GM12891 (cell line): ENCODE results near the gene CCL28.
"Not testable (repeated sequence)": the region's sequence is repeated elsewhere in the genome, so short reads cannot be mapped to it uniquely, and the experiment has no call there.

Source experiments
- DNase-seq: peaks from one replicate; pipeline ENCODE4 v3.0.0; 2011; ENCODE audit warnings: low spot score; ENCODE audit not compliant: insufficient read length
- FAIRE-seq: peaks from 2 replicates; lab custom pipeline; 2011; peaks lifted over from hg19 to GRCh38; lab: Jason Lieb, UNC
- PAX5 ChIP-seq: IDR thresholded peaks from 2 replicates; pipeline ENCODE4 v1.6.1; 2011; ENCODE audit warnings: low read length, moderate library complexity, mild to moderate bottlenecking; ENCODE audit not compliant: insufficient read depth, severe bottlenecking
- POLR2A ChIP-seq: IDR thresholded peaks from 2 replicates; pipeline ENCODE4 v1.6.1; 2011; ENCODE audit warnings: low read depth, low read length, control low read depth
- POLR2AphosphoS5 ChIP-seq: IDR thresholded peaks from 2 replicates; pipeline ENCODE4 v1.6.1; 2011; ENCODE audit warnings: low read depth, low read length, control low read depth
- POU2F2 ChIP-seq: IDR thresholded peaks from 2 replicates; pipeline ENCODE4 v1.6.1; 2011; ENCODE audit warnings: low read depth, mild to moderate bottlenecking, control low read depth, low read length, moderate library complexity
- SPI1 ChIP-seq: IDR thresholded peaks from 2 replicates; pipeline ENCODE4 v1.6.1; 2011; ENCODE audit warnings: low read depth, low read length, control low read depth
- TAF1 ChIP-seq: IDR thresholded peaks from 2 replicates; pipeline ENCODE4 v1.6.1; 2011; ENCODE audit warnings: low read depth, low read length, control low read depth

CCL28 gene

GRCh38 chr5:43376496-43377140, 35.6 kb downstream of the CCL28 start:
- DNase-seq, result no peak
- no peak for FAIRE-seq
- TF ChIP-seq PAX5 (no peak), POLR2A (no peak), SPI1 (no peak), TAF1 (no peak), POLR2AphosphoS5 (no peak), POU2F2 (no peak)

- FAIRE-seq (no peak), DNase-seq (no peak)
- TF ChIP-seq POU2F2 (no peak), POLR2AphosphoS5 (no peak), PAX5 (no peak), SPI1 (no peak), POLR2A (no peak), TAF1 (no peak)
Observed at GRCh38 chr5:43371821-43372220, 40.4 kb downstream of the CCL28 start.

GRCh38 chr5:43370352-43370751, 41.8 kb downstream of the CCL28 start:
- DNase-seq (no peak), FAIRE-seq (no peak)
- no peak for TF ChIP-seq POU2F2

GRCh38 chr5:43369651-43370050, 42.5 kb downstream of the CCL28 start:
- FAIRE-seq (no peak), DNase-seq (no peak)
- no peak for TF ChIP-seq POLR2A

GRCh38 chr5:43367909-43368669, 44.1 kb downstream of the CCL28 start:
- no peak for DNase-seq
- FAIRE-seq, result no peak

GRCh38 chr5:43367453-43367852, 44.7 kb downstream of the CCL28 start:
- no peak for TF ChIP-seq PAX5
- no peak for DNase-seq
- no peak for FAIRE-seq

More at GRCh38 chr5:43367909-43368669, 44.1 kb downstream of the CCL28 start:
- TF ChIP-seq PAX5, result no peak
- no peak for TF ChIP-seq POU2F2

GRCh38 chr5:43366680-43367246, 45.4 kb downstream of the CCL28 start:
- not testable (repeated sequence) for FAIRE-seq, DNase-seq

- not testable (repeated sequence) for FAIRE-seq, DNase-seq
Observed at GRCh38 chr5:43365155-43365554, 47.0 kb downstream of the CCL28 start.

- TF ChIP-seq POLR2A (no peak), SPI1 (no peak), POLR2AphosphoS5 (no peak), PAX5 (no peak), POU2F2 (no peak), TAF1 (no peak)
- DNase-seq (no peak), FAIRE-seq (no peak)
Observed at GRCh38 chr5:43363445-43364152, 48.6 kb downstream of the CCL28 start.

- no peak for FAIRE-seq
- TF ChIP-seq POLR2A, result no peak
- no peak for DNase-seq
Observed at GRCh38 chr5:43362725-43363435, 49.3 kb downstream of the CCL28 start.

GRCh38 chr5:43358726-43359125, 53.5 kb downstream of the CCL28 start:
- no peak for FAIRE-seq
- DNase-seq, result no peak
- TF ChIP-seq SPI1 (no peak), PAX5 (no peak), POLR2AphosphoS5 (no peak), TAF1 (no peak), POU2F2 (no peak), POLR2A (no peak)
